Measurements from ENCODE around the gene SARM1.

The SARM1 gene

GRCh38 chr17:28342313-28342712 is 29.2 kb upstream of the SARM1 start:
- no peak for DNase-seq

DNA sequence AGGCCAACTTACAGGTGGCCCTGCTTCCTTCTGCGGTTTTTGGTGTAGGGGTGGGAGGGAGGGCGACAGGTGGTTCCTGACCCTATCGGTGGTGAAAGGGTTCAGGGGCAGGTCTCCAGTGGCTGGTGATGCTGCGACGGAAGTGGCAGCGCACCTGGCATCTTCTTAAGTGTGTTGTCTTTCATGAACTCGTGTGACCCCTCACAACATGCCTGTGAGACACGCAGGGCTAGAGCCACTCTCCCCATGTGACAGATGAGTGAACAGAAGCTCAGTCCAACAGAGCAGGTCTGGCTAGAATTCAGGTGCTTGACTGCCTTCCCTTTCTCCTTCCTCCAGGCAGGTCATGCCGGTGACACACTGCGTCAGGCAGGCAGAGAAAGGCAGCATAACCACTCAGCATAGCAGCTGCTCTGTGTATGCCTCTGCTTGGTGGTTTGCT is 28.0 kb upstream of the SARM1 start:
- no peak for DNase-seq

- no peak for DNase-seq
Observed at GRCh38 chr17:28344011-28344410, 27.5 kb upstream of the SARM1 start.

DNA sequence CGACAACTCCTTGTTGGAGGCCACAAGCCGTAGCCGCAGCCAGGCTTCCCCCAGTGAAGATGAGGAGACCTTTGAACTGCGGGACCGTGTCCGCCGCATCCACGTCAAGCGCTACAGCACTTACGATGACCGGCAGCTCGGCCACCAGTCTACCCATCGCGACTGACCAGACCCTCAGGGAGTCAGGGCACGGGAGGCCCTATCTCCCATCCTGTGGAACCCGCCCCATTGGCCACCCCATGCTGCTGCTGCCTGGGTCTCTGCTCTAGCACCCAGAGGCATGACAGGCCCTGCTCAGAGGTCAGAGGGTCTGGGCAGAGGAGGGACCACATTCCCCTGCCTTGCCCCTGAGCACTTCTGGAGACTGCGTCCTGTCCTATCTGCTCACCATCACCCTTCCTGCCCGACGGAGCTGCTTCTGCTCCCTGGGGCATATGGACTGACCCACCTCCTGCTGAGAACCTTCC is 27.0 kb upstream of the SARM1 start:
- no peak for DNase-seq

- no peak for DNase-seq
Observed at GRCh38 chr17:28345419-28346198, 25.9 kb upstream of the SARM1 start.

DNA sequence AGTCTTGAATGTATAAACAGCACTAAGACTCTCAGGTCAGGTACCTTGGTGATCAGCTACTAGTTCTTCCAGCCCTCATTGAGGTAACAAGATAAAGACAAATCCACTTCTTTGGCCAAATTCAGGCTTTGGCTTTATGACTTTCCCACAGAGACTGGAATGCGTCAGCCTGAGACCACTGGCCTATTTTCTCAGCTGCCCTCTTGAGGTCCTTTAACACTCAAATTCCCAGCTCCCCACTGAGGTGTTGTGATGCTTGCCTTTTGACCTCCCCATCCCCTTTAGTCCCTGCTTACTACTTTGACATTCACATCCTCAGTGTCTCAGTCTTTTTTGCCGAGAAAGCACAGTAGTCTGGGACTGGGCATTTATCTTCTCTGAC is 25.3 kb upstream of the SARM1 start:
- DNase-seq = no peak

GRCh38 chr17:28346746-28347246 is 24.7 kb upstream of the SARM1 start:
- no peak for DNase-seq

- no peak for DNase-seq
Observed at GRCh38 chr17:28347261-28347891, 24.1 kb upstream of the SARM1 start.

GRCh38 chr17:28348979-28349378 is 22.5 kb upstream of the SARM1 start:
- DNase-seq = no peak

GRCh38 chr17:28350271-28350670 is 21.2 kb upstream of the SARM1 start:
- DNase-seq = no peak

DNA sequence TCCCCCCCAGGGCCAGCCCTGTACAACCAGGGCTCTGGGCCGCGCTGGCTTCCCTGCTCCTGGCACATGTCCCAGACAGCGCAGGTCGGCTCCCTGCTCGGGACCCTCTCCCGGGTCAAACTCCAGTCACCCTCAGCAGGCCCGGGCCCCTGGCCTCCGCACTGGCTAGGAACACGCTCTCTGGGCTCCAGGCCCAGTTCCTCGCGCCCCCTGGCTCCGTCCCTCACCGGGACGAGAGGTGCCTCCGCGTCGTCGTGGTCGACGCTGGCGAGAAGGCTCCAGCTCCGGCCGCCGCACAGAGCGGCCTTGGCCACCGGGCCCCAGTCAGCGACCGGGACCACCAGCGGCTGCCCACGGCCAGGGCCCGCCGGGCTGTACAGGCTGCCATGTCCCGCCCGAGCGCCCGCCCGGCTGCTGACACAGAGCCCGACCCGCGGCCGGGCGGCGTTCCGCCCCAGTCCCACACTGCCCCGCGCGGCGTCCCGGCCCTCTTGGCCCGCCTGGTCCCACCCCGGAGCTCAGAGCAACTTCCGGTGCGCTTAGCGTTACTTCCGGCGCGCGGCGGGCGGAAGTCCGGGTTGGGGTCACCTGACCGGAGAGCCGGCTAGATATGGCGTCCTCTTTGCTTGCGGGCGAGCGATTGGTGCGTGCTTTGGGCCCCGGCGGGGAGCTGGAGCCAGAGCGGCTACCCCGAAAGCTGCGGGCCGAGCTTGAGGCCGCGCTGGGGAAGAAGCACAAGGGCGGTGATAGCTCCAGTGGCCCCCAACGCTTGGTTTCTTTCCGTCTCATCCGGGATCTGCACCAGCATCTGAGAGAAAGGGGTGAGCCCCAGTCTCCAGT is 14.2 kb upstream of the SARM1 start, which contains the start of gene POLDIP2:
TSS of gene POLDIP2 (minus strand) at position 467 of the 840 bp plus-strand sequence. CDS start at position 388, 79 bp downstream.
- DNase-seq = peak; percentile 96

- DNase-seq = no peak
Observed at GRCh38 chr17:28357901-28358197, 13.6 kb upstream of the SARM1 start.

- no peak for DNase-seq
Observed at GRCh38 chr17:28363186-28363585, 8.3 kb upstream of the SARM1 start.

- no peak for DNase-seq
Observed at GRCh38 chr17:28363776-28364650, 7.5 kb upstream of the SARM1 start.

GRCh38 chr17:28364665-28365363 is 6.7 kb upstream of the SARM1 start, which contains the start of gene SEBOX:
Gene SEBOX (minus strand): TSS chr17:28365199. CDS start chr17:28365151, 48 bp downstream.
- DNase-seq = no peak

DNA sequence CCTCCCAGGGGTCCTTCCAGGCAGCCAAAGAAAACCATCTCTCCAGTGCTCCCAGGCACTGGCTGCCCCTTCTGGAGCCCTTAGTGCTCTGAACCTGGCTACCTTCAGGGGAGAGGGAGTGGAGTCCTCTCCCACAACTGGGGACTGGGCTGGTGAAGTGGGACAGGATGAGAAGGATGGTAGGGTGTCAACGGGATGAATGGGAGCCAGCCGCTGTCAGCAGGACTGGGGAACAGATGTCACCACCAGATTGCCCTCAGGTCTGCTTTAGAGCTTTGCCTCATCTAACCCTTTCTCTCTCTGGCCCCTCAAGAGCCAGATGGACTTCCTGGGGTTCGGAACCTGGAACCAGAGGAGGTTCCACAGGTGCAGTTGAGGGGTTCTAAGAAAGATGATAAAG is 6.0 kb upstream of the SARM1 start:
- no peak for DNase-seq

- DNase-seq = no peak
Observed at GRCh38 chr17:28366605-28367004, 4.9 kb upstream of the SARM1 start.

- no peak for DNase-seq
Observed at GRCh38 chr17:28367641-28368305, 3.7 kb upstream of the SARM1 start.

DNA sequence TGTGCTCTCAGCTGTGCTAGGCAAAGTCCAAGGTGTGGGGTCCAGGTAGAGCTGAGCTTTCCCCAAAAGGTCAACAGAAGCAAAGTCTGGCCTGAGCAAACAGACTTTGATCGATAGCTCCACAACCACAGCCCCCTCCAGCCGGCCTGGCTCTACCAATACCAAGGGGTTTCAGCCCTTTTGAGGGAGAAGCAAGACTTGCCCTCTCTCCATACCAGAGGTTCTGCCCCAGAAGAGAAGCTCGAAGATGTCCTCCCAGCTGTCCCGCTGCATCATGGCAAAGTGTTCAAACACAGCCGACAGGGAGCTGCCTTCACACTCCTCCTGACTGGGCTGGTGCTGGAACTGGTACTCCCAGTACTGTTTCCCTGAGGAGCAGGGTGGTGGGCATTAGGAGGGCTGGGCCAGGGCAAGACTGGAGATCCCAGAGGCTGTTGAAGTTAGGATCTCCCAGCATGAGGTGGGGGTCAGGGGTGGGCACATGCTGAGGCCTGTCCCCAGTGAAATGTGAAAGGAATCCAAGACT is 3.1 kb upstream of the SARM1 start:
- DNase-seq = no peak

- DNase-seq = no peak
Observed at GRCh38 chr17:28368915-28369683, 2.4 kb upstream of the SARM1 start.

Data from central memory CD4-positive, alpha-beta T cell (primary cell).